KMS-11 (cell line): ENCODE results near the gene ELMO1.
A peak's percentile ranks its signal among the peaks of the same experiment; 100 is the strongest.

ENCODE experiments used
- H2AFZ ChIP-seq: fragments of 200-600 bp; sonication (generic); 2 replicates; pipeline ENCODE4 v1.6.1; 2016; ENCODE audit warnings: antibody characterized with exemption, mixed run types, low read depth
- H3K27ac ChIP-seq: fragments of 200-600 bp; sonication (generic); 2 replicates; pipeline ENCODE4 v1.6.1; 2016; ENCODE audit warnings: mild to moderate bottlenecking, mixed run types
- H3K27me3 ChIP-seq: fragments of 200-600 bp; sonication (generic); 2 replicates; pipeline ENCODE4 v1.6.1; 2017; ENCODE audit warnings: mild to moderate bottlenecking, low read depth, mixed run types, moderate library complexity; ENCODE audit not compliant: insufficient read depth
- H3K36me3 ChIP-seq: fragments of 200-600 bp; sonication (generic); 2 replicates; pipeline ENCODE4 v1.6.1; 2017; ENCODE audit warnings: mild to moderate bottlenecking, mixed run types; ENCODE audit not compliant: insufficient read depth
- H3K4me1 ChIP-seq: fragments of 200-600 bp; sonication (generic); 2 replicates; pipeline ENCODE4 v1.6.1; 2016; ENCODE audit warnings: mild to moderate bottlenecking, low read depth, mixed run types; ENCODE audit not compliant: poor library complexity, severe bottlenecking
- H3K4me2 ChIP-seq: fragments of 200-600 bp; sonication (generic); 2 replicates; pipeline ENCODE4 v1.7.0; 2016; ENCODE audit warnings: mild to moderate bottlenecking, mixed run types
- H3K4me3 ChIP-seq: fragments of 200-600 bp; sonication (generic); IDR thresholded peaks from 2 replicates; pipeline ENCODE4 v1.6.1; 2017; ENCODE audit warnings: low read depth, low read length, mixed read lengths; ENCODE audit not compliant: insufficient read depth
- H3K79me2 ChIP-seq: fragments of 200-600 bp; sonication (generic); 2 replicates; pipeline ENCODE4 v1.6.1; 2016; ENCODE audit warnings: low read depth, mixed run types; ENCODE audit not compliant: insufficient read depth
- H3K9ac ChIP-seq: fragments of 200-600 bp; sonication (generic); 2 replicates; pipeline ENCODE4 v1.6.1; 2016; ENCODE audit warnings: mild to moderate bottlenecking, mixed run types
- H4K20me1 ChIP-seq: fragments of 200-600 bp; sonication (generic); 2 replicates; pipeline ENCODE4 v1.6.1; 2016; ENCODE audit warnings: mild to moderate bottlenecking, mixed run types; ENCODE audit not compliant: insufficient read depth
- CTCF ChIP-seq: fragments of 200-600 bp; sonication (generic); conservative IDR thresholded peaks from 2 replicates; pipeline ENCODE4 v1.6.1; 2017; ENCODE audit warnings: low read depth, mild to moderate bottlenecking, antibody characterized with exemption, low read length, moderate library complexity, mixed read lengths

Gene ELMO1

GRCh38 chr7:37206192-37206591 lies 242.5 kb downstream of the ELMO1 start:
- Histone ChIP-seq H3K4me3 (no peak overlapping the region), H3K27ac (peak overlapping the region; percentile 77), H3K9ac (0 out of 2 replicates have a peak overlapping the region, but pooled peaks have one; percentile 13), H3K27me3 (no peaks in the 10 kb centered on the region), H3K36me3 (no peaks in the 10 kb centered on the region; the same call in 1 of the 2 replicates), H3K4me1 (peaks cover 89% of the 10 kb centered on the region), H3K79me2 (peaks cover 4% of the 10 kb centered on the region; the same call in 1 of the 2 replicates), H4K20me1 (no peaks in the 10 kb centered on the region), H3K4me2 (peak overlapping the region; percentile 78), H2AFZ (no peak overlapping the region)
- no peak for TF ChIP-seq CTCF

DNA sequence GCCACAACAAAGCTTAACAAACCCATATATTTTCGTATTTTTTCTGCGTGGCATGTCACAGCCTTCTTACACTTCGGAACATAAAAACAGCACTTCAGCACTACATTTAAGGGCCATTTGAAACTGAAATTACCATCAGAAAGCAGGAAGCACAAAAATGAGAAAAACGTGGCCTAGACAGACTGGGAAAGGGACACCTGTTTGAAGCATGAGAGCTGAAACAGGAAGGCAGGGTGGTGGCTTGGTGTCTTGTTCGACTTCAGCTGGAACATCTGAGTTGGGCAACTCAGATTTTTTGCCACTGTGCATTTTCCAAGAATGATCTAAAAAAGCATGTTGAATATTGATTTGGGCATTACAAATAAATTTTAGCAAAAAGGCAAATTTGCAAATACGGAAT lies 243.2 kb downstream of the ELMO1 start:
- Histone ChIP-seq H3K4me1 (peaks cover 89% of the 10 kb centered on the region), H4K20me1 (no peaks in the 10 kb centered on the region), H3K4me3 (no peak overlapping the region), H2AFZ (no peak overlapping the region), H3K27ac (peak overlapping the region; percentile 77), H3K9ac (peak overlapping the region; percentile 13; the same call in 1 of the 2 replicates), H3K4me2 (peak overlapping the region; percentile 78), H3K79me2 (no peaks in the 10 kb centered on the region; the same call in 1 of the 2 replicates), H3K36me3 (no peaks in the 10 kb centered on the region; the same call in 1 of the 2 replicates), H3K27me3 (no peaks in the 10 kb centered on the region)
- no peak for TF ChIP-seq CTCF

DNA sequence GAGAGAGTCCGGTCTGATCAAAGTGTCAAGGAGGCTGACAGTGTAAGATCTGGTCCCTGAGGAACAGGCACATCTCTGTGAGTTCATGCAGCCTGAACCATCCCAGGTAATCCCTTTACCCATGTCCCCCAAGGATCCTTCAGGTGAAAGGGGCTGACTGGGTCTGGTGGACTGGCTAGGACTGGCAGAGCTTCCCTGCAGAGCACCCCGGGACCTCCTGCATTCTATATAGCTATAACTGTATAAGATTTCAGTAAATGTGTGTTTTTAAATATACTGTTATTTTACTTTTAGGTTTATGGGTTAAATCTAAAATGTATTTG lies 246.8 kb downstream of the ELMO1 start:
- no peak overlapping the region; the same call in 1 of the 2 replicates for H3K4me2 ChIP-seq
- no peak overlapping the region for H3K9ac ChIP-seq
- H3K4me3 ChIP-seq, result no peak overlapping the region
- no peaks in the 10 kb centered on the region; the same call in 1 of the 2 replicates for H3K36me3 ChIP-seq
- TF ChIP-seq CTCF, result peak; percentile 62
- no peaks in the 10 kb centered on the region; the same call in 1 of the 2 replicates for H3K79me2 ChIP-seq
- no peaks in the 10 kb centered on the region for H3K27me3 ChIP-seq
- H4K20me1 ChIP-seq, result no peaks in the 10 kb centered on the region
- no peak overlapping the region for H2AFZ ChIP-seq
- peaks cover 54% of the 10 kb centered on the region for H3K4me1 ChIP-seq
- no peak overlapping the region for H3K27ac ChIP-seq

- Histone ChIP-seq H3K27me3 (no peaks in the 10 kb centered on the region), H2AFZ (no peak overlapping the region), H3K79me2 (no peaks in the 10 kb centered on the region; the same call in 1 of the 2 replicates), H3K27ac (no peak overlapping the region), H3K9ac (no peak overlapping the region), H4K20me1 (no peaks in the 10 kb centered on the region), H3K4me2 (peak overlapping the region; percentile 19; the same call in 1 of the 2 replicates), H3K4me1 (peaks cover 48% of the 10 kb centered on the region), H3K4me3 (no peak overlapping the region), H3K36me3 (no peaks in the 10 kb centered on the region; the same call in 1 of the 2 replicates)
- TF ChIP-seq CTCF, result peak; percentile 92
Observed at GRCh38 chr7:37201003-37201875, 247.4 kb downstream of the ELMO1 start.
